ENCODE data around the gene XYLT1.

Gene XYLT1

GRCh38 chr16:17275076-17276009, 195.4 kb downstream of the XYLT1 start:
- H3K27ac Mint-ChIP-seq = no peak overlapping the region
- no peak for DNase-seq
- peaks cover 3% of the 10 kb centered on the region for H3K36me3 Mint-ChIP-seq (ENCODE audit: low read depth)
- ATAC-seq = peak; percentile 41
- H3K27me3 Mint-ChIP-seq = peaks cover 2% of the 10 kb centered on the region
- H3K9me3 Mint-ChIP-seq = no peaks in the 10 kb centered on the region
- no peak overlapping the region for H3K4me3 Mint-ChIP-seq
- peaks cover 53% of the 10 kb centered on the region for H3K4me1 Mint-ChIP-seq

GRCh38 chr16:17273142-17273561, 197.6 kb downstream of the XYLT1 start:
- peak; percentile 22 for DNase-seq

GRCh38 chr16:17272716-17273115, 198.0 kb downstream of the XYLT1 start:
- H3K27ac Mint-ChIP-seq = peak overlapping the region; percentile 68
- peak overlapping the region; percentile 9 for H3K4me3 Mint-ChIP-seq
- no peak for ATAC-seq
- peaks cover 3% of the 10 kb centered on the region for H3K27me3 Mint-ChIP-seq
- no peaks in the 10 kb centered on the region for H3K9me3 Mint-ChIP-seq
- peaks cover 3% of the 10 kb centered on the region for H3K36me3 Mint-ChIP-seq (ENCODE audit: low read depth)
- H3K4me1 Mint-ChIP-seq = peaks cover 44% of the 10 kb centered on the region
- DNase-seq = no peak

More at GRCh38 chr16:17273142-17273561, 197.6 kb downstream of the XYLT1 start:
- Mint-ChIP-seq H3K4me3 (no peak overlapping the region), H3K9me3 (no peaks in the 10 kb centered on the region), H3K27ac (peak overlapping the region; percentile 68), H3K36me3 (ENCODE audit: low read depth) (peaks cover 3% of the 10 kb centered on the region), H3K4me1 (peaks cover 44% of the 10 kb centered on the region), H3K27me3 (peaks cover 3% of the 10 kb centered on the region)
- peak; percentile 95 for ATAC-seq

- Mint-ChIP-seq H3K4me3 (no peak overlapping the region), H3K36me3 (ENCODE audit: low read depth) (peaks cover 3% of the 10 kb centered on the region), H3K27me3 (peaks cover 3% of the 10 kb centered on the region), H3K4me1 (peaks cover 44% of the 10 kb centered on the region), H3K9me3 (no peaks in the 10 kb centered on the region), H3K27ac (no peak overlapping the region)
- DNase-seq (no peak), ATAC-seq (no peak)
Observed at GRCh38 chr16:17271687-17272086, 199.1 kb downstream of the XYLT1 start.

- no peak overlapping the region for H3K27ac Mint-ChIP-seq
Observed at GRCh38 chr16:17270683-17271109, 200.1 kb downstream of the XYLT1 start.

GRCh38 chr16:17270111-17270510, 200.6 kb downstream of the XYLT1 start:
- H3K4me3 Mint-ChIP-seq = no peak overlapping the region
- peaks cover 34% of the 10 kb centered on the region for H3K4me1 Mint-ChIP-seq
- ATAC-seq (no peak), DNase-seq (no peak)
- peaks cover 3% of the 10 kb centered on the region for H3K36me3 Mint-ChIP-seq (ENCODE audit: low read depth)
- H3K27me3 Mint-ChIP-seq = peaks cover 3% of the 10 kb centered on the region
- no peaks in the 10 kb centered on the region for H3K9me3 Mint-ChIP-seq
- H3K27ac Mint-ChIP-seq = no peak overlapping the region

More at GRCh38 chr16:17270683-17271109, 200.1 kb downstream of the XYLT1 start:
- Mint-ChIP-seq H3K4me1 (peaks cover 40% of the 10 kb centered on the region), H3K4me3 (no peak overlapping the region), H3K27me3 (peaks cover 3% of the 10 kb centered on the region), H3K9me3 (no peaks in the 10 kb centered on the region), H3K36me3 (ENCODE audit: low read depth) (peaks cover 3% of the 10 kb centered on the region)
- ATAC-seq (no peak), DNase-seq (no peak)

- Mint-ChIP-seq H3K27ac (no peak overlapping the region), H3K4me3 (no peak overlapping the region), H3K27me3 (peaks cover 3% of the 10 kb centered on the region), H3K9me3 (no peaks in the 10 kb centered on the region), H3K4me1 (peaks cover 27% of the 10 kb centered on the region), H3K36me3 (ENCODE audit: low read depth) (peaks cover 3% of the 10 kb centered on the region)
- DNase-seq (no peak), ATAC-seq (no peak)
Observed at GRCh38 chr16:17269439-17269838, 201.3 kb downstream of the XYLT1 start.

GRCh38 chr16:17266608-17267313, 204.0 kb downstream of the XYLT1 start:
- H3K36me3 Mint-ChIP-seq (ENCODE audit: low read depth) = no peaks in the 10 kb centered on the region
- peaks cover 2% of the 10 kb centered on the region for H3K27me3 Mint-ChIP-seq
- peaks cover 19% of the 10 kb centered on the region for H3K4me1 Mint-ChIP-seq
- DNase-seq = no peak
- ATAC-seq = no peak
- H3K27ac Mint-ChIP-seq = no peak overlapping the region
- H3K4me3 Mint-ChIP-seq = no peak overlapping the region
- no peaks in the 10 kb centered on the region for H3K9me3 Mint-ChIP-seq

- DNase-seq (no peak), ATAC-seq (no peak)
- no peak overlapping the region for H3K27ac Mint-ChIP-seq
- H3K27me3 Mint-ChIP-seq = no peaks in the 10 kb centered on the region
- no peaks in the 10 kb centered on the region for H3K9me3 Mint-ChIP-seq
- H3K36me3 Mint-ChIP-seq (ENCODE audit: low read depth) = no peaks in the 10 kb centered on the region
- H3K4me3 Mint-ChIP-seq = no peak overlapping the region
- peaks cover 19% of the 10 kb centered on the region for H3K4me1 Mint-ChIP-seq
Observed at GRCh38 chr16:17265154-17265553, 205.6 kb downstream of the XYLT1 start.

GRCh38 chr16:17261197-17261858, 209.4 kb downstream of the XYLT1 start:
- no peak for DNase-seq
- Mint-ChIP-seq H3K9me3 (no peaks in the 10 kb centered on the region), H3K27ac (no peak overlapping the region), H3K36me3 (ENCODE audit: low read depth) (peaks cover 2% of the 10 kb centered on the region), H3K4me3 (no peak overlapping the region), H3K4me1 (peaks cover 28% of the 10 kb centered on the region), H3K27me3 (no peaks in the 10 kb centered on the region)
- ATAC-seq = peak; percentile 49

- Mint-ChIP-seq H3K4me3 (no peak overlapping the region), H3K4me1 (peaks cover 28% of the 10 kb centered on the region), H3K9me3 (no peaks in the 10 kb centered on the region), H3K36me3 (ENCODE audit: low read depth) (peaks cover 2% of the 10 kb centered on the region), H3K27me3 (no peaks in the 10 kb centered on the region), H3K27ac (no peak overlapping the region)
- ATAC-seq (no peak), DNase-seq (no peak)
Observed at GRCh38 chr16:17260276-17260849, 210.4 kb downstream of the XYLT1 start.

- Mint-ChIP-seq H3K4me3 (no peak overlapping the region), H3K27ac (no peak overlapping the region)
Observed at GRCh38 chr16:17259751-17260270, 210.9 kb downstream of the XYLT1 start.

GRCh38 chr16:17258848-17259713, 211.7 kb downstream of the XYLT1 start:
- DNase-seq (no peak), ATAC-seq (peak; percentile 52)
- Mint-ChIP-seq H3K27me3 (no peaks in the 10 kb centered on the region), H3K27ac (peak overlapping the region; percentile 60), H3K4me1 (peaks cover 28% of the 10 kb centered on the region), H3K36me3 (ENCODE audit: low read depth) (peaks cover 2% of the 10 kb centered on the region), H3K4me3 (no peak overlapping the region), H3K9me3 (no peaks in the 10 kb centered on the region)

More at GRCh38 chr16:17259751-17260270, 210.9 kb downstream of the XYLT1 start:
- Mint-ChIP-seq H3K36me3 (ENCODE audit: low read depth) (peaks cover 2% of the 10 kb centered on the region), H3K4me1 (peaks cover 28% of the 10 kb centered on the region), H3K27me3 (no peaks in the 10 kb centered on the region), H3K9me3 (no peaks in the 10 kb centered on the region)
- ATAC-seq (no peak), DNase-seq (no peak)

Measured in activated naive CD8-positive, alpha-beta T cell treated with anti-CD3 and anti-CD28 coated beads, Interleukin-2, amount 50 U/mL, for 24 hours (primary cell).